ENCODE results near the gene ADAMTS16. TPM values are rescaled to one million over a fixed set of nuclear protein-coding genes. Genes with fewer than 3 reads are reported as not detected.

ADAMTS16 gene
- total RNA-seq, 2 donors from 2014 or later: 0.11 TPM; not detected in 1

- Histone ChIP-seq H3K4me1 (replicated peaks) (no peaks in the 10 kb centered on the region), H3K4me3 (no peak overlapping the region), H3K27ac (no peak overlapping the region), H3K9me3 (no peaks in the 10 kb centered on the region), H3K36me3 (no peaks in the 10 kb centered on the region), H3K27me3 (replicated peaks; ENCODE audit: insufficient read depth) (no peaks in the 10 kb centered on the region)
- 30% methylated on average over 9 of the region's 9 CpGs for WGBS
- no peak for TF ChIP-seq POLR2A (IDR thresholded peaks at IDR 0.05)
- TF ChIP-seq, protein P1, sequence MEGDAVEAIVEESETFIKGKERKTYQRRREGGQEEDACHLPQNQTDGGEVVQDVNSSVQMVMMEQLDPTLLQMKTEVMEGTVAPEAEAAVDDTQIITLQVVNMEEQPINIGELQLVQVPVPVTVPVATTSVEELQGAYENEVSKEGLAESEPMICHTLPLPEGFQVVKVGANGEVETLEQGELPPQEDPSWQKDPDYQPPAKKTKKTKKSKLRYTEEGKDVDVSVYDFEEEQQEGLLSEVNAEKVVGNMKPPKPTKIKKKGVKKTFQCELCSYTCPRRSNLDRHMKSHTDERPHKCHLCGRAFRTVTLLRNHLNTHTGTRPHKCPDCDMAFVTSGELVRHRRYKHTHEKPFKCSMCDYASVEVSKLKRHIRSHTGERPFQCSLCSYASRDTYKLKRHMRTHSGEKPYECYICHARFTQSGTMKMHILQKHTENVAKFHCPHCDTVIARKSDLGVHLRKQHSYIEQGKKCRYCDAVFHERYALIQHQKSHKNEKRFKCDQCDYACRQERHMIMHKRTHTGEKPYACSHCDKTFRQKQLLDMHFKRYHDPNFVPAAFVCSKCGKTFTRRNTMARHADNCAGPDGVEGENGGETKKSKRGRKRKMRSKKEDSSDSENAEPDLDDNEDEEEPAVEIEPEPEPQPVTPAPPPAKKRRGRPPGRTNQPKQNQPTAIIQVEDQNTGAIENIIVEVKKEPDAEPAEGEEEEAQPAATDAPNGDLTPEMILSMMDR (IDR thresholded peaks at IDR 0.05): no peak
- TF ChIP-seq POLR2AphosphoS5 (IDR thresholded peaks at IDR 0.05): no peak
- DNase-seq (ENCODE audit: low spot score): no peak
- intact Hi-C loops (cut with DNase I): no loop called here
Measured at GRCh38 chr5:5271786-5272321, 131.7 kb downstream of the ADAMTS16 start.

DNA sequence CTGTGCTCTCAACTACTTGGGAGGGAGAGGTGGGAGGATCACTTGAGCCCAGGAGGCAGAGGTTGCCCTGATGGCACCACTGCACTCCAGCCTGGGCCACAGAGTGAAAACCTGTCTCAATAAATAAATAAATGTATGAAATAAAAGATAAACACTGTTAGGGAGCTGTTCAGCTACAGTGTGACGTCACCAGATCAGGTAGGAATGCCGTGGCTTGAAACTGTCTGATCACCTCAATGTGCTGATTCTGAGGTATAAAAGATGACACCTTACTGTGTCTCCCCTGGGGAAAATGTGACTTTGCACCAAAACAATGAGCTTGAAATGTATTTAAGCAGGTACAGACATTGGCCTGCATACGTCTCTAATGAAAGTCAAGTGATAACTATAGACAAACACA is 133.3 kb downstream of the ADAMTS16 start:
- Histone ChIP-seq H3K36me3 (no peaks in the 10 kb centered on the region), H3K27me3 (replicated peaks; ENCODE audit: insufficient read depth) (no peaks in the 10 kb centered on the region), H3K4me3 (no peak overlapping the region), H3K9me3 (no peaks in the 10 kb centered on the region), H3K4me1 (replicated peaks) (no peaks in the 10 kb centered on the region), H3K27ac (no peak overlapping the region)
- no peak for TF ChIP-seq POLR2AphosphoS5 (IDR thresholded peaks at IDR 0.05)
- no peak for TF ChIP-seq POLR2A (IDR thresholded peaks at IDR 0.05)
- TF ChIP-seq, protein P1 (IDR thresholded peaks at IDR 0.05): no peak
- DNase-seq (ENCODE audit: low spot score): no peak
- intact Hi-C loops (cut with DNase I): no loop called here
- WGBS: 88% methylated on average over 3 of the region's 3 CpGs

DNA sequence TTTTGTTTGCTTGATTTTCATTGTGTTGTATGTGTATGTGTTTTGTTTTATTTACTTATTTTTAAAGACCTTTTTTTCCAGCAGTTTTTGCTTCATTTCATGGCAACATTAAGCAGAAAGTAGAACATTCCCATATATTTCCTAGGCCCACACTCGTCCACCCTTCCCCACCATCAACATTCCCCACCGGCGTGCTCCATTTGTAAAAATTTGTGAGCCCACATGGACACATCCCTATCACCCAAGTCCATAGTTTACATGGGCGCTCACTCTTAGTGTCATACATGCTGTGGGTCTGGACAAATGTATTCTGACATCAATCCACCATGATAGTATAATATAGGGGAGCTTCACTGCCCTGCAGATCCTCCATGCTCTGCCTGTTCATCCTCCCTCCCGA is 133.8 kb downstream of the ADAMTS16 start:
- WGBS: 93% methylated on average over 5 of the region's 5 CpGs
- intact Hi-C loops (cut with DNase I): no loop called here
- no peak for DNase-seq (ENCODE audit: low spot score)

DNA sequence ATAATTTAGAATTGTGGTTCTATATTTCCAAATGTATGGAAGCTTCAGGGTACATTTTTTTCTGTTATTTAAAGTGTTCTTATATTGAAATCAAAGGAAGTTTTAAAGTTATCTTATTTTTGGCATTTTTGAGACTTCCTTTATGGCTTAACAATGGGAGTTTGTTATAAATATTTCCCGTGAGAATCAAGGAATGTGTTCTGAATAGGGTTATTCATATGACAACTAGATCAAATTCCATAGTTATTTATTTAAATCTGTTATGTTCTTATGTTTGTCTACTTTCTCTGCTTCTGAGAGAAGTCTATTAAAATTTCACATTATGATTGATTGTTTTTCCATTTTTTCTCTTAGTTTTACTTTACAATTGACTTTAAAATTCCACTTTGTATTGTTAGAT is 135.1 kb downstream of the ADAMTS16 start:
- whole genome bisulfite sequencing: 29% methylated on average over 1 of the region's 1 CpG
- Histone ChIP-seq H3K36me3 (no peaks in the 10 kb centered on the region), H3K4me1 (replicated peaks) (no peaks in the 10 kb centered on the region), H3K27me3 (replicated peaks; ENCODE audit: insufficient read depth) (no peaks in the 10 kb centered on the region), H3K9me3 (no peaks in the 10 kb centered on the region), H3K27ac (no peak overlapping the region), H3K4me3 (no peak overlapping the region)
- intact Hi-C loops (cut with DNase I): no loop called here
- TF ChIP-seq POLR2A (IDR thresholded peaks at IDR 0.05) (no peak), POLR2AphosphoS5 (IDR thresholded peaks at IDR 0.05) (no peak)
- TF ChIP-seq, protein P1 (IDR thresholded peaks at IDR 0.05): no peak
- no peak for DNase-seq (ENCODE audit: low spot score)

More for the DNA sequence above, 133.8 kb downstream of the ADAMTS16 start:
- Histone ChIP-seq H3K27me3 (replicated peaks; ENCODE audit: insufficient read depth) (no peaks in the 10 kb centered on the region), H3K27ac (no peak overlapping the region), H3K4me1 (replicated peaks) (no peaks in the 10 kb centered on the region), H3K36me3 (no peaks in the 10 kb centered on the region), H3K9me3 (no peaks in the 10 kb centered on the region), H3K4me3 (no peak overlapping the region)
- TF ChIP-seq POLR2AphosphoS5 (IDR thresholded peaks at IDR 0.05) (no peak), POLR2A (IDR thresholded peaks at IDR 0.05) (no peak)
- TF ChIP-seq, protein P1 (IDR thresholded peaks at IDR 0.05): no peak

GRCh38 chr5:5276430-5276829 is 136.3 kb downstream of the ADAMTS16 start:
- intact Hi-C loops (cut with DNase I): no loop called here

More at GRCh38 chr5:5276430-5276829, 136.3 kb downstream of the ADAMTS16 start:
- Histone ChIP-seq H3K9me3 (no peaks in the 10 kb centered on the region), H3K27ac (no peak overlapping the region), H3K27me3 (replicated peaks; ENCODE audit: insufficient read depth) (no peaks in the 10 kb centered on the region), H3K4me3 (no peak overlapping the region), H3K4me1 (replicated peaks) (no peaks in the 10 kb centered on the region), H3K36me3 (no peaks in the 10 kb centered on the region)
- TF ChIP-seq, protein P1 (IDR thresholded peaks at IDR 0.05): no peak
- DNase-seq (ENCODE audit: low spot score): no peak
- 89% methylated on average over 8 of the region's 8 CpGs for WGBS
